OCI-LY7 (cell line): ENCODE results near the gene KCNJ15. TPM values are rescaled to one million over a fixed set of nuclear protein-coding genes. Genes with fewer than 3 reads are reported as not detected.

ENCODE experiments used
- BruUV-seq: library from RNA; stranded (reverse); fragments of 400-500 nt; replicated peaks from 2 replicates; lab custom pipeline; 2021; lab: Mats Ljungman, UMichigan
- CTCF ChIA-PET: fragments of 300-600 bp; sonication (Branson Sonifier 250); formaldehyde crosslinking; loops from one replicate; lab custom pipeline; 2022; ENCODE audit warnings: antibody characterized with exemption; ENCODE audit not compliant: unreplicated experiment; lab: Charles Lee
- POLR2A ChIA-PET: fragments of 300-600 bp; sonication (Branson Sonifier 250); formaldehyde crosslinking; loops from one replicate; lab custom pipeline; 2022; ENCODE audit warnings: antibody characterized with exemption; lab: Charles Lee
- DNase-seq: peaks from one replicate; pipeline ENCODE4 v3.0.0-alpha.2; 2015; ENCODE audit warnings: low spot score
- H2AFZ ChIP-seq: fragments of 200-600 bp; sonication (generic), shearing (Covaris generic); 2 replicates; pipeline ENCODE4 v1.6.1; 2014; ENCODE audit warnings: mild to moderate bottlenecking, antibody characterized with exemption, low read length, moderate library complexity
- H3K27ac ChIP-seq: fragments of 200-600 bp; sonication (generic); 2 replicates; pipeline ENCODE4 v1.5.1; 2014; ENCODE audit warnings: mixed run types, low read depth, mild to moderate bottlenecking, moderate library complexity, low read length, inconsistent platforms; ENCODE audit not compliant: poor library complexity, severe bottlenecking
- H3K36me3 ChIP-seq: fragments of 200-600 bp; sonication (generic); 2 replicates; pipeline ENCODE4 v1.6.1; 2014; ENCODE audit warnings: mild to moderate bottlenecking, antibody characterized with exemption, low read length, moderate library complexity, mixed read lengths; ENCODE audit not compliant: insufficient read depth
- H3K4me1 ChIP-seq: fragments of 200-600 bp; sonication (generic); 2 replicates; pipeline ENCODE4 v1.5.1; 2014; ENCODE audit warnings: mild to moderate bottlenecking, low read length; ENCODE audit not compliant: insufficient read depth, poor library complexity, severe bottlenecking
- H3K4me2 ChIP-seq: fragments of 200-600 bp; sonication (generic); 2 replicates; pipeline ENCODE4 v1.6.1; 2014; ENCODE audit warnings: mild to moderate bottlenecking, low read length
- H3K4me3 ChIP-seq: fragments of 200-600 bp; sonication (generic); 2 replicates; pipeline ENCODE4 v1.5.1; 2014; ENCODE audit warnings: mild to moderate bottlenecking, low read depth, low read length; ENCODE audit not compliant: poor library complexity, severe bottlenecking
- H3K79me2 ChIP-seq: fragments of 200-600 bp; sonication (generic); 2 replicates; pipeline ENCODE4 v1.6.1; 2016; ENCODE audit warnings: low read depth, mild to moderate bottlenecking, low read length, moderate library complexity, mixed read lengths; ENCODE audit not compliant: insufficient read depth
- H3K9me2 ChIP-seq: fragments of 200-600 bp; sonication (generic); 2 replicates; pipeline ENCODE4 v1.6.1; 2016; ENCODE audit warnings: mild to moderate bottlenecking, low read length, mixed read lengths; ENCODE audit not compliant: insufficient read depth
- H3K9me3 ChIP-seq: fragments of 200-600 bp; sonication (generic); 2 replicates; pipeline ENCODE4 v1.6.1; 2014; ENCODE audit warnings: mild to moderate bottlenecking, mixed run types, low read length, mixed read lengths
- H4K20me1 ChIP-seq: fragments of 200-600 bp; sonication (generic); 2 replicates; pipeline ENCODE4 v1.6.1; 2014; ENCODE audit warnings: mild to moderate bottlenecking, antibody characterized with exemption, low read length, moderate library complexity, mixed read lengths; ENCODE audit not compliant: insufficient read depth
- EZH2phosphoT487 ChIP-seq: fragments of 200-600 bp; sonication (generic); IDR thresholded peaks from 2 replicates; pipeline ENCODE4 v1.6.1; 2018; ENCODE audit warnings: low read depth, borderline replicate concordance, mild to moderate bottlenecking, mixed run types, antibody characterized with exemption, low read length, moderate library complexity, mixed read lengths
- intact Hi-C: fragments of 100-400 bp; cut with micrococcal nuclease; formaldehyde crosslinking; loops from one replicate; pipeline ENCODE4 v1.10.0; 2022; ENCODE audit not compliant: unreplicated experiment
- total RNA-seq, 2 experiments: library from RNA; depleted of rRNA in 1 of 2; stranded (reverse); fragments of >200 nt in 1 of 2; shearing (Covaris generic) in 1 of 2; gene quantifications; 2 replicates each; pipeline ENCODE4 v1.2.3, GENCODE V29; 2014 to 2022
- TF ChIP-seq, protein P1 (sequence below): fragments of 200-600 bp; sonication (generic); conservative IDR thresholded peaks from 2 replicates; pipeline ENCODE4 v1.5.1; 2014; ENCODE audit warnings: mild to moderate bottlenecking, antibody characterized with exemption, low read length, moderate library complexity, mixed read lengths

The KCNJ15 gene
- total RNA-seq, 2 experiments from 2014 or later = not detected

GRCh38 chr21:38312822-38313221, 56.0 kb downstream of the KCNJ15 start:
- no peak overlapping the region for H3K4me2 ChIP-seq
- no peak overlapping the region for H3K27ac ChIP-seq
- H3K4me3 ChIP-seq = no peak overlapping the region
- intact Hi-C loops = no loop called here
- H3K4me1 ChIP-seq = no peaks in the 10 kb centered on the region
- POLR2A ChIA-PET = no interaction called here
- H3K9me3 ChIP-seq = no peaks in the 10 kb centered on the region
- H4K20me1 ChIP-seq = no peaks in the 10 kb centered on the region
- no peaks in the 10 kb centered on the region for H3K79me2 ChIP-seq
- TF ChIP-seq, protein P1, sequence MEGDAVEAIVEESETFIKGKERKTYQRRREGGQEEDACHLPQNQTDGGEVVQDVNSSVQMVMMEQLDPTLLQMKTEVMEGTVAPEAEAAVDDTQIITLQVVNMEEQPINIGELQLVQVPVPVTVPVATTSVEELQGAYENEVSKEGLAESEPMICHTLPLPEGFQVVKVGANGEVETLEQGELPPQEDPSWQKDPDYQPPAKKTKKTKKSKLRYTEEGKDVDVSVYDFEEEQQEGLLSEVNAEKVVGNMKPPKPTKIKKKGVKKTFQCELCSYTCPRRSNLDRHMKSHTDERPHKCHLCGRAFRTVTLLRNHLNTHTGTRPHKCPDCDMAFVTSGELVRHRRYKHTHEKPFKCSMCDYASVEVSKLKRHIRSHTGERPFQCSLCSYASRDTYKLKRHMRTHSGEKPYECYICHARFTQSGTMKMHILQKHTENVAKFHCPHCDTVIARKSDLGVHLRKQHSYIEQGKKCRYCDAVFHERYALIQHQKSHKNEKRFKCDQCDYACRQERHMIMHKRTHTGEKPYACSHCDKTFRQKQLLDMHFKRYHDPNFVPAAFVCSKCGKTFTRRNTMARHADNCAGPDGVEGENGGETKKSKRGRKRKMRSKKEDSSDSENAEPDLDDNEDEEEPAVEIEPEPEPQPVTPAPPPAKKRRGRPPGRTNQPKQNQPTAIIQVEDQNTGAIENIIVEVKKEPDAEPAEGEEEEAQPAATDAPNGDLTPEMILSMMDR = no peak
- TF ChIP-seq EZH2phosphoT487 = no peak
- no peak for DNase-seq
- no TSS peak for BruUV-seq
- H3K9me2 ChIP-seq = no peaks in the 10 kb centered on the region
- CTCF ChIA-PET = no interaction called here
- H3K36me3 ChIP-seq = no peaks in the 10 kb centered on the region
- no peak overlapping the region for H2AFZ ChIP-seq

GRCh38 chr21:38314558-38314957, 57.8 kb downstream of the KCNJ15 start:
- Histone ChIP-seq H3K36me3 (no peaks in the 10 kb centered on the region), H2AFZ (no peak overlapping the region), H3K9me2 (no peaks in the 10 kb centered on the region), H3K4me3 (no peak overlapping the region), H3K9me3 (no peaks in the 10 kb centered on the region), H3K4me1 (no peaks in the 10 kb centered on the region), H3K4me2 (no peak overlapping the region), H3K79me2 (no peaks in the 10 kb centered on the region), H3K27ac (no peak overlapping the region), H4K20me1 (no peaks in the 10 kb centered on the region)
- ChIA-PET POLR2A (no interaction called here), CTCF (no interaction called here)
- no peak for DNase-seq
- intact Hi-C loops = no loop called here
- TF ChIP-seq EZH2phosphoT487 = no peak
- TF ChIP-seq, protein P1 = no peak
- BruUV-seq = no TSS peak

- TF ChIP-seq EZH2phosphoT487 = no peak
- TF ChIP-seq, protein P1 = no peak
- ChIA-PET CTCF (no interaction called here), POLR2A (no interaction called here)
- Histone ChIP-seq H3K27ac (no peak overlapping the region), H4K20me1 (no peaks in the 10 kb centered on the region), H3K9me3 (no peaks in the 10 kb centered on the region), H2AFZ (no peak overlapping the region), H3K79me2 (no peaks in the 10 kb centered on the region), H3K9me2 (no peaks in the 10 kb centered on the region), H3K4me2 (no peak overlapping the region), H3K36me3 (no peaks in the 10 kb centered on the region), H3K4me3 (no peak overlapping the region), H3K4me1 (no peaks in the 10 kb centered on the region)
- DNase-seq = no peak
- intact Hi-C loops = no loop called here
- BruUV-seq = no TSS peak
Measured at GRCh38 chr21:38315122-38315521, 58.3 kb downstream of the KCNJ15 start.
